Femur (tissue), 1 donor: ENCODE data around the gene SSH3.
A peak's percentile ranks its signal among the peaks of the same experiment; 100 is the strongest.

ENCODE experiments used
- DNase-seq: peaks from one replicate; pipeline ENCODE4 v3.0.0-alpha.2; 2017

Gene SSH3

GRCh38 chr11:67303132-67303834, at the start of gene SSH3:
TSS of gene SSH3 (plus strand) at chr11:67303530. CDS start at chr11:67303626, 96 bp downstream.
- DNase-seq: peak; percentile 74

GRCh38 chr11:67253872-67254624, 49.3 kb upstream of the SSH3 start:
- DNase-seq: no peak

GRCh38 chr11:67254798-67255197, 48.5 kb upstream of the SSH3 start:
- DNase-seq: no peak

- no peak for DNase-seq
These were observed 48.0 kb upstream of the SSH3 start for GRCh38 chr11:67255353-67255752.

- no peak for DNase-seq
These were observed 47.5 kb upstream of the SSH3 start for GRCh38 chr11:67255864-67256263.

- DNase-seq: no peak
These were observed 46.7 kb upstream of the SSH3 start for GRCh38 chr11:67256477-67257135.

- no peak for DNase-seq
These were observed 42.9 kb upstream of the SSH3 start for GRCh38 chr11:67260406-67260805.

- DNase-seq: peak; percentile 78
These were observed 42.3 kb upstream of the SSH3 start for GRCh38 chr11:67260885-67261639.

GRCh38 chr11:67261640-67261945, 41.7 kb upstream of the SSH3 start:
- DNase-seq: no peak

- no peak for DNase-seq
These were observed 41.2 kb upstream of the SSH3 start for GRCh38 chr11:67261946-67262681.

- peak; percentile 86 for DNase-seq
These were observed 40.3 kb upstream of the SSH3 start for GRCh38 chr11:67262731-67263675.

- DNase-seq: no peak
These were observed 39.1 kb upstream of the SSH3 start for GRCh38 chr11:67264260-67264659.

- DNase-seq: peak; percentile 22
These were observed 38.3 kb upstream of the SSH3 start for GRCh38 chr11:67264877-67265632.

GRCh38 chr11:67265633-67266448, 37.5 kb upstream of the SSH3 start:
- DNase-seq: peak; percentile 87

- peak; percentile 44 for DNase-seq
These were observed 36.7 kb upstream of the SSH3 start, which contains the start of gene GRK2 for GRCh38 chr11:67266449-67267187. TSS of gene GRK2 (plus strand) at chr11:67266473. CDS start at chr11:67266700, 227 bp downstream.

- DNase-seq: peak; percentile 42
These were observed 35.9 kb upstream of the SSH3 start for GRCh38 chr11:67267188-67268080.
